Neural cell (in vitro differentiated cells): ENCODE measurements around the gene KITLG. TPM values are rescaled to one million over a fixed set of nuclear protein-coding genes. Genes with fewer than 3 reads are reported as not detected.

ENCODE experiments used
- H2AFZ ChIP-seq: fragments of 200-600, 300-800 bp; sonication (generic), shearing (Covaris generic); 2 replicates; pipeline ENCODE4 v1.6.0; 2014; ENCODE audit warnings: low read depth, mild to moderate bottlenecking, antibody characterized with exemption, low read length, moderate library complexity
- H3F3A ChIP-seq: fragments of 200-600 bp; shearing (Covaris generic); 2 replicates; pipeline ENCODE4 v1.6.1; 2016; ENCODE audit warnings: mild to moderate bottlenecking, moderate library complexity, mixed read lengths, antibody characterized with exemption, low read length; ENCODE audit not compliant: insufficient read depth, poor library complexity, severe bottlenecking
- H3K27ac ChIP-seq: fragments of 200-600, 300-800 bp; sonication (generic), shearing (Covaris generic); 2 replicates; pipeline ENCODE4 v1.5.1; 2014; ENCODE audit warnings: mild to moderate bottlenecking, low read length, moderate library complexity
- H3K27me3 ChIP-seq: fragments of 300-800, 200-600 bp; sonication (generic), shearing (Covaris generic); 2 replicates; pipeline ENCODE4 v1.6.0; 2014; ENCODE audit warnings: mild to moderate bottlenecking, low read depth, low read length, moderate library complexity; ENCODE audit not compliant: insufficient read depth
- H3K36me3 ChIP-seq: fragments of 300-800, 200-600 bp; sonication (generic), shearing (Covaris generic); 2 replicates; pipeline ENCODE4 v1.5.1; 2014; ENCODE audit warnings: mild to moderate bottlenecking, antibody characterized with exemption, low read length, moderate library complexity; ENCODE audit not compliant: insufficient read depth
- H3K4me2 ChIP-seq: fragments of 300-800, 200-600 bp; sonication (generic), shearing (Covaris generic); 2 replicates; pipeline ENCODE4 v1.6.0; 2014; ENCODE audit warnings: mild to moderate bottlenecking, low read length
- H3K4me3 ChIP-seq: fragments of 300-800, 200-600 bp; sonication (generic), shearing (Covaris generic); 2 replicates; pipeline ENCODE4 v1.5.1; 2014; ENCODE audit warnings: mild to moderate bottlenecking, low read length, moderate library complexity
- H3K79me2 ChIP-seq: fragments of 200-600 bp; shearing (Covaris generic); replicated peaks from 2 replicates; pipeline ENCODE4 v1.6.0; 2014; ENCODE audit warnings: mild to moderate bottlenecking, low read length, moderate library complexity; ENCODE audit not compliant: insufficient read depth
- H3K9ac ChIP-seq: fragments of 300-800, 200-600 bp; sonication (generic), shearing (Covaris generic); 2 replicates; pipeline ENCODE4 v1.6.1; 2016; ENCODE audit warnings: mild to moderate bottlenecking, low read length, mixed read lengths
- H3K9me2 ChIP-seq: fragments of 200-600 bp; shearing (Covaris generic); 2 replicates; pipeline ENCODE4 v1.6.1; 2016; ENCODE audit warnings: mild to moderate bottlenecking, low read length, mixed read lengths; ENCODE audit not compliant: insufficient read depth
- H3K9me3 ChIP-seq: fragments of 200-600, 300-800 bp; sonication (generic), shearing (Covaris generic); 2 replicates; pipeline ENCODE4 v1.6.1; 2016; ENCODE audit warnings: mild to moderate bottlenecking, mixed run types, low read length, moderate library complexity, mixed read lengths
- H4K20me1 ChIP-seq: fragments of 200-600 bp; shearing (Covaris generic); 2 replicates; pipeline ENCODE4 v1.6.1; 2016; ENCODE audit warnings: mild to moderate bottlenecking, mixed run types; ENCODE audit not compliant: insufficient read depth
- EP300 ChIP-seq: fragments of 450-650 bp; conservative IDR thresholded peaks from 2 replicates; pipeline ENCODE4 v1.6.1; 2014; ENCODE audit warnings: antibody characterized with exemption, mild to moderate bottlenecking, moderate library complexity; ENCODE audit not compliant: poor library complexity, severe bottlenecking
- EZH2 ChIP-seq: fragments of 200-600, 300-800 bp; shearing (Covaris generic), sonication (generic); IDR thresholded peaks from 2 replicates; pipeline ENCODE4 v1.6.1; 2014; ENCODE audit warnings: antibody characterized with exemption, low read length, borderline replicate concordance, mild to moderate bottlenecking; ENCODE audit not compliant: insufficient read depth, poor library complexity, severe bottlenecking
- MXI1 ChIP-seq: fragments of 450-650 bp; conservative IDR thresholded peaks from 2 replicates; pipeline ENCODE4 v1.6.1; 2014; ENCODE audit warnings: antibody characterized with exemption, mild to moderate bottlenecking; ENCODE audit not compliant: poor library complexity, severe bottlenecking
- POLR2AphosphoS5 ChIP-seq: IDR thresholded peaks from 2 replicates; pipeline ENCODE4 v1.6.1; 2012
- RAD21 ChIP-seq: fragments of 450-650 bp; conservative IDR thresholded peaks from 2 replicates; pipeline ENCODE4 v1.6.1; 2014; ENCODE audit warnings: antibody characterized with exemption, mild to moderate bottlenecking, moderate library complexity
- SMC3 ChIP-seq: fragments of 450-650 bp; conservative IDR thresholded peaks from 2 replicates; pipeline ENCODE4 v1.6.1; 2014; ENCODE audit warnings: antibody characterized with exemption, mild to moderate bottlenecking, moderate library complexity; ENCODE audit not compliant: poor library complexity
- TAF1 ChIP-seq: IDR thresholded peaks from 2 replicates; pipeline ENCODE4 v1.6.1; 2012; ENCODE audit warnings: low read depth
- polyA plus RNA-seq: library from polyadenylated mRNA; depleted of rRNA; stranded (reverse); fragments of >200 nt; gene quantifications from 2 replicates; pipeline ENCODE4 v1.2.3, GENCODE V29; 2014
- TF ChIP-seq, protein P1 (sequence below): fragments of 450-650 bp; IDR thresholded peaks from 2 replicates; pipeline ENCODE4 v1.5.1; 2014; ENCODE audit warnings: antibody characterized with exemption, mild to moderate bottlenecking, moderate library complexity; ENCODE audit not compliant: poor library complexity, severe bottlenecking
- TF ChIP-seq, protein P2 (sequence below): IDR thresholded peaks from 2 replicates; pipeline ENCODE4 v1.6.1; 2012; ENCODE audit warnings: borderline replicate concordance

The KITLG gene
- polyA plus RNA-seq, 1 donor from 2014 or later: 6.2 TPM

DNA sequence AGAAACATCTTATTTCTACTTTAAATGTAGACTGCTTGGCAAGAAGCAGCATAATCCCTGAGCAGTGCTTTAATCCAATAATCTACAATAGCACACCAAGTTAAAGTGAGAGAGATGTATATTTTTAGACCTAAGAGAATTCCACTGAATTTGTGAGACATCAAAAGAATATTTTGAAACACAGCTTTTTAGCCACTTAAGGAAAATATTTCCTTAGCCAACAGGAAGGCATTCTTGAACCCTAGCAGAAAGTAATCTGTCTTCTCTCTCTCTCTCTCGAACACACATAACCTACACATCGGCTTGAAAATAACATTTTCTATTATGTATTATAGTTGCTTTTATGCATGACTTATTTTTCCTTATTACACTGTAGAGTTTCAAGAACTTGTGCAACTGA lies 34.0 kb downstream of the KITLG start:
- Histone ChIP-seq H3K9me2 (no peaks in the 10 kb centered on the region), H3K9ac (no peak overlapping the region), H3K4me3 (no peak overlapping the region), H3K79me2 (no peaks in the 10 kb centered on the region), H3K27ac (no peak overlapping the region), H3K9me3 (no peaks in the 10 kb centered on the region), H3K27me3 (no peaks in the 10 kb centered on the region), H4K20me1 (no peaks in the 10 kb centered on the region), H3K36me3 (no peaks in the 10 kb centered on the region), H3F3A (no peaks in the 10 kb centered on the region), H2AFZ (no peak overlapping the region), H3K4me2 (no peak overlapping the region)
- TF ChIP-seq, protein P1, sequence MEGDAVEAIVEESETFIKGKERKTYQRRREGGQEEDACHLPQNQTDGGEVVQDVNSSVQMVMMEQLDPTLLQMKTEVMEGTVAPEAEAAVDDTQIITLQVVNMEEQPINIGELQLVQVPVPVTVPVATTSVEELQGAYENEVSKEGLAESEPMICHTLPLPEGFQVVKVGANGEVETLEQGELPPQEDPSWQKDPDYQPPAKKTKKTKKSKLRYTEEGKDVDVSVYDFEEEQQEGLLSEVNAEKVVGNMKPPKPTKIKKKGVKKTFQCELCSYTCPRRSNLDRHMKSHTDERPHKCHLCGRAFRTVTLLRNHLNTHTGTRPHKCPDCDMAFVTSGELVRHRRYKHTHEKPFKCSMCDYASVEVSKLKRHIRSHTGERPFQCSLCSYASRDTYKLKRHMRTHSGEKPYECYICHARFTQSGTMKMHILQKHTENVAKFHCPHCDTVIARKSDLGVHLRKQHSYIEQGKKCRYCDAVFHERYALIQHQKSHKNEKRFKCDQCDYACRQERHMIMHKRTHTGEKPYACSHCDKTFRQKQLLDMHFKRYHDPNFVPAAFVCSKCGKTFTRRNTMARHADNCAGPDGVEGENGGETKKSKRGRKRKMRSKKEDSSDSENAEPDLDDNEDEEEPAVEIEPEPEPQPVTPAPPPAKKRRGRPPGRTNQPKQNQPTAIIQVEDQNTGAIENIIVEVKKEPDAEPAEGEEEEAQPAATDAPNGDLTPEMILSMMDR: no peak
- no peak for TF ChIP-seq SMC3
- no peak for TF ChIP-seq RAD21
- TF ChIP-seq EP300: no peak
- TF ChIP-seq POLR2AphosphoS5: no peak
- no peak for TF ChIP-seq MXI1
- TF ChIP-seq TAF1: no peak
- TF ChIP-seq EZH2: no peak
- TF ChIP-seq, protein P2, sequence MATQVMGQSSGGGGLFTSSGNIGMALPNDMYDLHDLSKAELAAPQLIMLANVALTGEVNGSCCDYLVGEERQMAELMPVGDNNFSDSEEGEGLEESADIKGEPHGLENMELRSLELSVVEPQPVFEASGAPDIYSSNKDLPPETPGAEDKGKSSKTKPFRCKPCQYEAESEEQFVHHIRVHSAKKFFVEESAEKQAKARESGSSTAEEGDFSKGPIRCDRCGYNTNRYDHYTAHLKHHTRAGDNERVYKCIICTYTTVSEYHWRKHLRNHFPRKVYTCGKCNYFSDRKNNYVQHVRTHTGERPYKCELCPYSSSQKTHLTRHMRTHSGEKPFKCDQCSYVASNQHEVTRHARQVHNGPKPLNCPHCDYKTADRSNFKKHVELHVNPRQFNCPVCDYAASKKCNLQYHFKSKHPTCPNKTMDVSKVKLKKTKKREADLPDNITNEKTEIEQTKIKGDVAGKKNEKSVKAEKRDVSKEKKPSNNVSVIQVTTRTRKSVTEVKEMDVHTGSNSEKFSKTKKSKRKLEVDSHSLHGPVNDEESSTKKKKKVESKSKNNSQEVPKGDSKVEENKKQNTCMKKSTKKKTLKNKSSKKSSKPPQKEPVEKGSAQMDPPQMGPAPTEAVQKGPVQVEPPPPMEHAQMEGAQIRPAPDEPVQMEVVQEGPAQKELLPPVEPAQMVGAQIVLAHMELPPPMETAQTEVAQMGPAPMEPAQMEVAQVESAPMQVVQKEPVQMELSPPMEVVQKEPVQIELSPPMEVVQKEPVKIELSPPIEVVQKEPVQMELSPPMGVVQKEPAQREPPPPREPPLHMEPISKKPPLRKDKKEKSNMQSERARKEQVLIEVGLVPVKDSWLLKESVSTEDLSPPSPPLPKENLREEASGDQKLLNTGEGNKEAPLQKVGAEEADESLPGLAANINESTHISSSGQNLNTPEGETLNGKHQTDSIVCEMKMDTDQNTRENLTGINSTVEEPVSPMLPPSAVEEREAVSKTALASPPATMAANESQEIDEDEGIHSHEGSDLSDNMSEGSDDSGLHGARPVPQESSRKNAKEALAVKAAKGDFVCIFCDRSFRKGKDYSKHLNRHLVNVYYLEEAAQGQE: no peak

DNA sequence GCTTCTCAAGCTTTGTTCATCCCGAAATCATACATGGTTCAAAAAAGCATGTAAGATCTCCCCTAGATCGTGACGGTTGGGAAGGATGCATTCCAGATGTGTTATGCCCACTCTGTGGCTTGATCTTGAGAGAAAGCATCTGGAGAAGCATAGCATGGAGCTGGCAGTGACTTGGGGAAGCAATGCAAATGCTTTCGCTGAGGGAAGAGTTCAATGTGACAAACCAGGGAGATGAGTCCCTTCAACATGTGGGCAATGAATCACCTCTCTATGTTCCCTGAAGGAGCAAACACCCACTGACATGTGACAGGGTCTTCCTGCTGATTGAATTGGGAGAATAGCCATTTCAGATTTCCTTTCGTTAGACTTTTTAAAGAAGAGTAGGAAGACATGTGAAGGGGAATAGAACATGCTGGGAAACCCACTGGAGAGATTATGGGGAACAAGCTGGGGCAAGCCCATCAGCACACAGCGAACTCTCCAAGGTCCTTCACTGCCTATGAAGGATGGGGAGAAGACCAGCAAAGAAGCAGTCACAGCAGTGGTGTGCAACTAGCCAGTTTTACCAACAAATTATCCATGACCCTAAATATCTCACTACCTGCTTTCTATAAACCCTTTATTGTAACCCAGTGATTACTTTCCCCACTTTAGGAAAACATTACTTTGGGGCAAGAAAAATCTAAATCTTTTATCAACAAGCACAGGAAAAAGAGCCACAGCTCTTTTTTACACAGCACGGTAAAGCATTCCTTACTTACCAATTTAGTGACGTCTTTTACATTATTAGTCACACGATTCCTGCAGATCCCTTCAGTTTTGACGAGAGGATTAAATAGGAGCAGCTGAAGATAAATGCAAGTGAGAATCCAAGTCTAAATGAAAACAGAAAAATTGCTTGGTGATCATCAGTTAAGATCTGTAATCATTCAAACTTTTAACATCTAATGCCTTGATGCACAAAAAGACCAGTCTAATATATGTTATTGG lies 35.0 kb downstream of the KITLG start:
- H3K4me2 ChIP-seq: no peak overlapping the region

More for the DNA sequence above, 35.0 kb downstream of the KITLG start:
- Histone ChIP-seq H3K36me3 (no peaks in the 10 kb centered on the region), H3K9me2 (no peaks in the 10 kb centered on the region), H3K27ac (no peak overlapping the region), H2AFZ (no peak overlapping the region), H3K4me3 (no peak overlapping the region), H3F3A (no peaks in the 10 kb centered on the region), H4K20me1 (no peaks in the 10 kb centered on the region), H3K9ac (no peak overlapping the region), H3K9me3 (no peaks in the 10 kb centered on the region), H3K79me2 (no peaks in the 10 kb centered on the region), H3K27me3 (no peaks in the 10 kb centered on the region)
- no peak for TF ChIP-seq SMC3
- no peak for TF ChIP-seq TAF1
- TF ChIP-seq, protein P1: no peak
- no peak for TF ChIP-seq EZH2
- no peak for TF ChIP-seq MXI1
- no peak for TF ChIP-seq RAD21
- TF ChIP-seq POLR2AphosphoS5: no peak
- TF ChIP-seq EP300: no peak
